NCI-H1436 treated with DMSO at 0.1 percent for 48 hours (cell line): ENCODE measurements around the gene PRKG2.
"Not testable (repeated sequence)": the region's sequence is repeated elsewhere in the genome, so short reads cannot be mapped to it uniquely, and the experiment has no call there.

ENCODE experiments used
- DNase-seq: peaks from one replicate; lab custom pipeline; 2025; lab: John Stamatoyannopoulos, UW

Gene PRKG2

GRCh38 chr4:81162752-81163458, 52.1 kb downstream of the PRKG2 start:
- no peak for DNase-seq

DNA sequence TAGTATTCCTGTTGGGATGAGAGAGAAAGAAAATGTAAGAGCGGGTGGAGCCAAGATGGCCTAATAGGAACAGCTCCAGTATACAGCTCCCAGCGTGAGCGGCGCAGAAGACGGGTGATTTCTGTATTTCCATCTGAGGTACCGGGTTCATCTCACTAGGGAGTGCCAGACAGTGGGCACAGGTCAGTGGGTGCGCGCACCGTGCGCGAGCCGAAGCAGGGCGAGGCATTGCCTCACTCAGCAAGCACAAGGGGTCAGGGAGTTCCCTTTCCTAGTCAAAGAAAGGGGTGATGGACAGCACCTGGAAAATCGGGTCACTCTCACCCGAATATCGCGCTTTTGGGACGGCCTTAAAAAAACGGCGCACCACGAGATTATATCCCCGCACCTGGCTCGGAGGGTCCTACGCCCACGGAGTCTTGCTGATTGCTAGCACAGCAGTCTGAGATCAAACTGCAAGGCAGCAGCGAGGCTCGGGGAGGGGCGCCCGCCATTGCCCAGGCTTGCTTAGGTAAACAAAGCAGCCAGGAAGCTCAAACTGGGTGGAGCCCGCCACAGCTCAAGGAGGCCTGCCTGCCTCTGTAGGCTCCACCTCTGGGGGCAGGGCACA, 61.2 kb downstream of the PRKG2 start:
- DNase-seq: not testable (repeated sequence)

GRCh38 chr4:81152839-81153713, 61.9 kb downstream of the PRKG2 start:
- peak; percentile 1 for DNase-seq

DNA sequence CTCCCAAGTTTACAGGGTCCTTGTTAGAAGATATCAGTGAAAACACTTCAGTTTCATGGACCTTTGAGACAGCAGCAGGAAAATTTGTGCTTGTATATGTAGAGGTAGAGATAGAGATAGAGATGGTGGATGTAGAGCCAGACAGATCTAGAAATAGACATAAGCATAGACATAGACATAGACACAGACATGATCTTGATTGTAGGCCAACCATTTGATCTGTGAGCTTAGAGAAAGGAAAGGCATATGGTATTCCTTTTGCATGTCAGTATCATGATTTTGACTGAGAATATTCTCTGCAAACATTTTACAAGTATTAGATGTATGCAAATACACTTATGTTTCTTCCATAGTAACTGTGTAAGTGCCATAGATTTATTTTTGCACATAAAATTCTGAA, 65.0 kb downstream of the PRKG2 start:
- no peak for DNase-seq

DNA sequence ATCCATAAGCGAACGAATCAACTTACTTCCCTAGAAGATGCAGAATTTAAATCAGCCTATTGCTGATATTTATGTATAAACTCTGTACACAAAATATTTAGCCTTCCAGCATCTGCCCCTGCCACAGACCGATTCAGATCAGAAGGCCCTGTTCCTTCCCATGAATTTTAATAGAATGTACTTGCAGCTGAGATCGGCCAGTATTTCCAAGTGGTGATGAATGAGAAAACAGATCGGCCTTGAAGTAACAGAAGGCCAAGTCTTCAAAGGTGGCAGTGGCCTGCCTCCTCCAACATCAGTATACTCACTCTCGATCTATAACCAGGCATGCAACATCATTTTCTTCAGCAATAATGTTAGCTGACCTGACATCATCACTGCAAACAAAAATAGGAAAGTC, 66.4 kb downstream of the PRKG2 start:
- no peak for DNase-seq

- no peak for DNase-seq
These were observed 68.6 kb downstream of the PRKG2 start for GRCh38 chr4:81146466-81146865.

- no peak for DNase-seq
These were observed 71.8 kb downstream of the PRKG2 start for GRCh38 chr4:81143183-81143582.

DNA sequence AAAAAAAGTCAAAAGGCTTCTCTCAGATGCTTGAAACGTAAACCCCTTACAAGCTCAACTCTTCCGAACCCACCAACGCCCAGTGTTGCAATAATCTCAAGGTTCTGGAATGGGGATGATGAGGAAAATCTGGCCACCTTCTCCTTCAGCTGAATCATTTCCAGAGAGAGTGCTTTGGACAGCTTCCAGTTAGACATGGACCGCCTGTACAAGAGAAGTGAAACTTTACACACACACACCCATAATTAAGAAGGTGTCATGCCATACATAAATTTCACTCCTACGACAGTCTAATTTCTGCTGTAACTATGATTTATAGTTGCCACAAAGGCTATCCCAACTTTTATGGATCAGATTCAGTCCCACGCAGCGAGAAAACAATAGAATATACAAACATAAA, 72.3 kb downstream of the PRKG2 start:
- no peak for DNase-seq

GRCh38 chr4:81137894-81138293, 77.1 kb downstream of the PRKG2 start:
- no peak for DNase-seq

DNA sequence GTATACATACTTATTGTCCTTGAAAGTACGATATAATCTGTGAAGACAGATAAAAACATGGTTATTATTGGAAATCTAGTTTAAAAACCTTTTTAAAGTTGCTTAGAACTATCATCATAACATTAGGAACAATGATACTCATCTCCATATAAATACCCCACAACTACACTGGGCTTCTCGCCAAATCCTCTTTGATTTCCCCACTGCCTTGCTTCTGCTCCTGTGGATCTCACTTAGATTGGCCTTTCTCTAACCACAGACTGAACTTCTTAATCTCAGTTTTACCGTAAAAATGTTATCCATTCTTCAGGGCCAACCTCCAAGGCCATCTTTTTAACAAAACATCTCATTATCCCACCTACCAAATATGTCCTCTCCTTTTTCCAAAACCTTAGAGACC, 77.6 kb downstream of the PRKG2 start:
- DNase-seq: no peak

DNA sequence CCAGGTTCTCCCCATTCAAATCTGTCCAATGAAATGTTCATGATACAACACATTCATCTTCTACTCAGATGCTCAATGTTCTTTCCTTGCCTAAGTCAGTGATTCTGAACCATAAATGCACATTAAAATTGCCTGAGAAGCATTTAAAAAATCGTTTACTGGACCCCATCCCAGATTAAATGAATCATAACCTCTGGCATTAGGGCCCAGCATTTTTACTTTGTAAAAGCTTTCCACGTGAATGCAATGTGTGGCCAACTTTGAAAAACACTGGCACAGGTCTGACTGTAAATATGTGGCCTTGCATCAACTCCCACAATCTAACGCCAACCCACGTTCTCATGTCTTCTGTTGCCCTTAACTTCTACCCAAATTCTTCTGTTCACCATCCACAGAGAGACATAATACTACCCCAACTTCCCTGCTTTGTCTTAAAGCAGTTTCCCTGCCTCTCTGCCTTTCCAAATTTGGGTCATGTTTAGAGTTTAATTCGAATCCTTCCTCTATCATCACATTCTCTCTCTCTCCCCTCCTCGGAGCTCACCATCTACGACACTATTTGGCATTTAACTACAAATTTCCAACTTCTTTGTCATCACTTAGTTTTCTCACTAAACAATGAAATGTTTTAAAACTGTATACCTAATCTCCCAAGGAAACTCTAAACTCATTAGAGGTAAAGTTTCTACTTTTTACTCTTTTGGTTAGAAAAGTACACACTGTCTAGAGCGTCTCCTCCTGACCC, 78.7 kb downstream of the PRKG2 start:
- no peak for DNase-seq

GRCh38 chr4:81135501-81135900, 79.5 kb downstream of the PRKG2 start:
- no peak for DNase-seq

DNA sequence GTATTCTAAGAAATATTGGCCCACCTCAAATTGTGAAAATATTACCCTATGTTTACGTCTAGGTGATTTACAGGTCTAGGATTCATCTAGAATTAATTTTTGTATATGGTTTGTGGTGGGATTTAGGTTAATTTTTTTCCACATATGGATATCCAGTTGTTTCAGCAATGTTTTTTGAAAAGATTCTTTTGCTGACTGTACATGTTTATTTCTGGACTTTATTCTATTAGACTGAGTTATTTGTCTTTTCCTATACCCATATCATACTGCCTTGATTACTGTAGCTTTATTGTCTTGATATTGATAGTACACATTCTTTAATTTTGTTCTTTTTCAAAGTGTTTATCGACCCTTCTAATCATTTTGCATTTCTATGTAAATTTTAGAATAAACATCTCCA, 83.5 kb downstream of the PRKG2 start:
- DNase-seq: no peak

GRCh38 chr4:81131066-81131465, 84.0 kb downstream of the PRKG2 start:
- DNase-seq: no peak

- no peak for DNase-seq
These were observed 84.5 kb downstream of the PRKG2 start for GRCh38 chr4:81130569-81130968.

GRCh38 chr4:81120055-81120454, 95.0 kb downstream of the PRKG2 start:
- no peak for DNase-seq

DNA sequence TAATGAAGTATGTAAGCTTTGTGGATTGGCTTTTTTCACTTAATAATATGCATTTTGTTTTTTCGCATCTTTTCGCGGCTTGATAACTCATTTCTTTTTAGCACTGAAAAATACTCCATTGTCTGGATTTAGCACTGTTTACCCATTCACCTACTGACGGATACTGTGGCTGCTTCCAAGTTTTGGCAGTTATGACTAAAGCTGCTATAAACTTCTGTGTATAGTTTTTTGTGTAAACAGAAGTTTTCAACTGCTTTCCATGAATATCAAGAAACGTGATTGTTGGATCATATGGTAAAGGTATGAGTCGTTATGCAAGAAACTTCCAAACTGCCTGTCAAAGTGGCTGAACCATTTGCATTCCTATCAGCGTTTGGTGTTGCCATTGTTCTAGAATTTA, 96.9 kb downstream of the PRKG2 start:
- DNase-seq: no peak

GRCh38 chr4:81116566-81116965, 98.5 kb downstream of the PRKG2 start:
- no peak for DNase-seq

GRCh38 chr4:81113024-81113423, 102.0 kb downstream of the PRKG2 start:
- no peak for DNase-seq

DNA sequence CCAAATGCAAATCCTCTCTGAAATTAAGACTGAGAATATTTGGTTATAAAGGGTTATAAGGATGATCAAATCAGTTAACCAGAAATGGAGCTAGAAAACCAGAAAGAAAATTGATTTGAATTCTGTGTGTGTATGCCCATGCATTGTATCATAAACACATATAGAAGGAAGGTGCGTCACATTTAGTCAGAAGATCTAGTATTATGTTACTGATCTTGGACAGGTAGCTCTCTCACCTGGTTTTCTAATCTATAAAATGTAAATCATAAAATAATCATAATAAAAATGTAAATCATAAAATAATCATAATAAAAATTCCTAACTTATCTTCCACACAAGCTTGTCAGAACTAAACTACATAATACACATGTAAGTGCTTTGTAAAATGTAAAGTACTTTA, 105.7 kb downstream of the PRKG2 start:
- no peak for DNase-seq

GRCh38 chr4:81106150-81106549, 108.9 kb downstream of the PRKG2 start:
- no peak for DNase-seq

DNA sequence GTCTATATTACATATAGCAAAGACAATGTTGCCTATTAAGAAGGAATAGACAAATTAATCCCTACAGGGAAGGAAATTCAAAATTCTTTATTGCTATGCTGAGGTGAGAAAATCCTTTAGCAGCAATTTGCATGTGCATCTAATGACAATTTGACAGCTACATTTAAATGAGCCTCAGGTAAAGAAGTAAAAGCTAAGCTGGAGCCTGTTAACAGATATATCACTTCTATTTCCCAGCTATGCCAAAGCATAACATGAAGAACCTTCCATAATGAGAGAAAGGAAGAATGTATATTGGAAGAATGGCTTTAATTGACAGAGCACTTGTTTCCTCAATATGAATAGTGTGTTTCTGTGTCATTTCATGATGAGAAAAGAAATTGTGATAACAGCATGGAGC, 112.9 kb downstream of the PRKG2 start:
- DNase-seq: no peak
